ENCODE results near the gene BTBD9.

Gene BTBD9

GRCh38 chr6:38220069-38220723 is 419.5 kb downstream of the BTBD9 start:
- DNase-seq, result no peak

GRCh38 chr6:38218235-38218634 is 421.5 kb downstream of the BTBD9 start:
- DNase-seq, result no peak

- no peak for DNase-seq
These were observed 423.3 kb downstream of the BTBD9 start for GRCh38 chr6:38216451-38216850.

- DNase-seq, result no peak
These were observed 423.9 kb downstream of the BTBD9 start for GRCh38 chr6:38215651-38216311.

GRCh38 chr6:38215225-38215624 is 424.5 kb downstream of the BTBD9 start:
- no peak for DNase-seq

GRCh38 chr6:38214159-38214558 is 425.6 kb downstream of the BTBD9 start:
- no peak for DNase-seq

- DNase-seq, result no peak
These were observed 426.5 kb downstream of the BTBD9 start for GRCh38 chr6:38213251-38213658.

GRCh38 chr6:38212579-38212978 is 427.1 kb downstream of the BTBD9 start:
- no peak for DNase-seq

- DNase-seq, result no peak
These were observed 427.6 kb downstream of the BTBD9 start for GRCh38 chr6:38212116-38212515.

- DNase-seq, result no peak
These were observed 430.1 kb downstream of the BTBD9 start for GRCh38 chr6:38209371-38210260.

- no peak for DNase-seq
These were observed 431.7 kb downstream of the BTBD9 start for GRCh38 chr6:38208028-38208427.

GRCh38 chr6:38207375-38207774 is 432.4 kb downstream of the BTBD9 start:
- DNase-seq, result no peak

- no peak for DNase-seq
These were observed 441.5 kb downstream of the BTBD9 start for GRCh38 chr6:38198219-38198618.

GRCh38 chr6:38195113-38195635 is 444.6 kb downstream of the BTBD9 start:
- no peak for DNase-seq

- no peak for DNase-seq
These were observed 445.1 kb downstream of the BTBD9 start for GRCh38 chr6:38194589-38194988.

- no peak for DNase-seq
These were observed 445.5 kb downstream of the BTBD9 start for GRCh38 chr6:38194282-38194572.

- no peak for DNase-seq
These were observed 446.0 kb downstream of the BTBD9 start for GRCh38 chr6:38193481-38194281.

- no peak for DNase-seq
These were observed 446.7 kb downstream of the BTBD9 start for GRCh38 chr6:38193051-38193450.

- DNase-seq, result no peak
These were observed 447.2 kb downstream of the BTBD9 start for GRCh38 chr6:38192487-38192886.

- no peak for DNase-seq
These were observed 447.7 kb downstream of the BTBD9 start for GRCh38 chr6:38192011-38192410.

- no peak for DNase-seq
These were observed 448.3 kb downstream of the BTBD9 start for GRCh38 chr6:38191418-38191817.

- no peak for DNase-seq
These were observed 450.9 kb downstream of the BTBD9 start for GRCh38 chr6:38188677-38189335.

Measured in activated gamma-delta T cell (primary cell).